ENCODE results near the gene BEST2. TPM values are rescaled to one million over a fixed set of nuclear protein-coding genes. Genes with fewer than 3 reads are reported as not detected.
"Not testable (repeated sequence)": the region's sequence is repeated elsewhere in the genome, so short reads cannot be mapped to it uniquely, and the experiment has no call there.

BEST2 gene
- total and polyA plus RNA-seq, 11 donors = not detected

DNA sequence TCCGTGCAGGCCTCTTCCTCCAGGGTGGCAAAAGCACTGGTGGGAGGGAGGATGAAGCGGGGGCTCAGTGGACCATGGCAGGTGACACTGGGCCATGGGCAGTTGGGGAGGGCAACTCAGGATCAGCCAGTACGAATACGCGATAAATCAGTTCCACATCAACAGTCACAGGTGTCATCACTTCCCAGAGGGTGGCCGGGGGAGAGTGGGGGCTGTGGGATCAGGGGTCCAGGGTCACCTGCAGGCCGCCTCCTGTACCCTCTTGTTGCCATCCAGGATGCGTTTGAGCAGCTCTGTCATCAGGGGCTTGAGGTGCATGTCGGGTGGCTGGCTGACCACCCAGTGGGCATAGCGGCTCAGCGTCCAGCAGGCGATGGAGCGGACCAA lies 45.3 kb upstream of the BEST2 start:
- Histone ChIP-seq H3K27ac (no peak overlapping the region), H3K9me3 (no peaks in the 10 kb centered on the region), H3K27me3 (no peaks in the 10 kb centered on the region), H3K4me3 (no peak overlapping the region), H3K36me3 (peaks cover 0 to 100% (median 98%) of the 10 kb centered on the region in 9 donors), H3K4me1 (no peaks in the 10 kb centered on the region)
- no peak for DNase-seq
- no peak for ATAC-seq
- intact Hi-C loops (cut with DNase I) = no loop called here
- 80 to 91% (median 87%) methylated on average over 9 to 13 of the region's 13 CpGs for WGBS, 4 donors
- TF ChIP-seq POLR2A (IDR thresholded peaks at IDR 0.05) = no peak
- TF ChIP-seq CTCF (IDR thresholded peaks at IDR 0.05) = no peak

DNA sequence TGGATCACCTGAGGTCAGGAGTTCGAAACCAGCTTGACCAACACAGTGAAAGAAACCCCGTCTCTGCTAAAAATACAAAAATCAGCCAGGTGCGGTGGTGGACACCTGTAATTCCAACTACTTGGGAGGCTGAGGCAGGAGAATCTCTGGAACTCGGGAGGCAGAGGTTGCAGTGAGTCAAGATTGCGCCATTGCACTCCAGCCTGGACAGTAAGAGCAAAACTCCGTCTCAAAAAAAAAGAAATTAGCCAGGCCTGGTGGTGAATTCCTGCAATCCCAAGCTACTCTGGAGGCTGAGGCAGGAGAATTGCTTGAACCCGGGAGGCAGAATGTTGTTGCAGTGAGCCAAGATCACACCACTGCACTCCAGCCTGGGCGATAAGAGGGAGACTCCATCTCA lies 43.0 kb upstream of the BEST2 start:
- H3K36me3 ChIP-seq = peaks cover 2 to 97% (median 95%) of the 10 kb centered on the region in 9 donors
- no peak overlapping the region for H3K4me3 ChIP-seq
- H3K9me3 ChIP-seq = no peaks in the 10 kb centered on the region
- ATAC-seq (no peak), DNase-seq (no peak)
- no peak overlapping the region for H3K27ac ChIP-seq
- WGBS, 4 donors = 92 to 99% (median 96%) methylated on average over 8 of the region's 8 CpGs
- intact Hi-C loops (cut with DNase I) = no loop called here
- H3K4me1 ChIP-seq = no peaks in the 10 kb centered on the region
- no peaks in the 10 kb centered on the region for H3K27me3 ChIP-seq
- TF ChIP-seq POLR2A (IDR thresholded peaks at IDR 0.05) (no peak), CTCF (IDR thresholded peaks at IDR 0.05) (no peak)

GRCh38 chr19:12711187-12711586 lies 40.4 kb upstream of the BEST2 start:
- WGBS, 4 donors = 91 to 93% (median 92%) methylated on average over 17 of the region's 17 CpGs

GRCh38 chr19:12712077-12712476 lies 39.5 kb upstream of the BEST2 start:
- not testable (repeated sequence) for H3K4me3 ChIP-seq, DNase-seq, H3K9me3 ChIP-seq, H3K4me1 ChIP-seq, H3K27ac ChIP-seq, H3K27me3 ChIP-seq, ATAC-seq
- TF ChIP-seq CTCF (IDR thresholded peaks at IDR 0.05) = peak in 10 of 12 donors; percentile 14 to 39 (median 31)
- intact Hi-C loops (cut with DNase I) = loop anchor here in 1 of 10 donors (5.0 kb wide), 1 partner anchor 85 kb away; no protein-coding TSS in a partner anchor
- H3K36me3 ChIP-seq = peaks cover 2 to 97% (median 94%) of the 10 kb centered on the region in 9 donors
- 38 to 46% (median 43%) methylated on average over 9 to 12 of the region's 14 CpGs for WGBS, 4 donors

More at GRCh38 chr19:12711187-12711586, 40.4 kb upstream of the BEST2 start:
- Histone ChIP-seq H3K36me3 (peaks cover 2 to 97% (median 94%) of the 10 kb centered on the region in 9 donors), H3K9me3 (no peaks in the 10 kb centered on the region), H3K4me3 (no peak overlapping the region), H3K27me3 (no peaks in the 10 kb centered on the region), H3K4me1 (no peaks in the 10 kb centered on the region), H3K27ac (no peak overlapping the region)
- DNase-seq (no peak), ATAC-seq (no peak)
- TF ChIP-seq POLR2A (IDR thresholded peaks at IDR 0.05) (no peak), CTCF (IDR thresholded peaks at IDR 0.05) (no peak)
- intact Hi-C loops (cut with DNase I) = loop anchor here in 1 of 10 donors (5.0 kb wide), 1 partner anchor 86 kb away; no protein-coding TSS in a partner anchor

DNA sequence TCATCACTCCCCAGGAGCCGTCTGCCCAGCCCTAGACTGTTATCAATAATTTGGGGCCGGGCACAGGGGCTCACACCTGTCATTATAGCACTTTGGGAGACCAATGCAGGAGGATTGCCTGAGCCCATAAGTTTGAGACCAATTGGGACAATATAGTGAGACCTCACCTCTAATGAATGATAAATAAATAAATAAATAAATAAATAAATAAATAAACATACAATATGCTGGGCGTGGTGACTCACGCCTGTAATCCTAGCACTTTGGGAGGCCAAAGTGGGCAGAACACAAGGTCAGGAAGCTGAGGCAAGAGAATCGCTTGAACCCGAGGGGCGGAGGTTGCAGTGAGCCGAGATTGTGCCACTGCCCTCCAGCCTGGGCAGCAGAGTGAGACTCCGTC lies 38.3 kb upstream of the BEST2 start:
- not testable (repeated sequence) for H3K4me3 ChIP-seq, H3K9me3 ChIP-seq, H3K4me1 ChIP-seq, ATAC-seq, H3K27me3 ChIP-seq, DNase-seq, H3K27ac ChIP-seq
- peaks cover 2 to 97% (median 95%) of the 10 kb centered on the region in 9 donors for H3K36me3 ChIP-seq
- 90 to 96% (median 94%) methylated on average over 9 of the region's 9 CpGs for WGBS, 4 donors
- intact Hi-C loops (cut with DNase I) = loop anchor here in 1 of 10 donors (5.0 kb wide), 1 partner anchor 84 kb away; no protein-coding TSS in a partner anchor

Measured in heart left ventricle (tissue), 16 donors.